Activated CD4-positive, alpha-beta T cell treated with anti-CD3 and anti-CD28 coated beads, Interleukin-2, amount 50 U/mL, for 16 hours (primary cell): ENCODE results near the gene HOXA5.
A peak's percentile ranks its signal among the peaks of the same experiment; 100 is the strongest.

Experiments
- DNase-seq: peaks from one replicate; pipeline ENCODE4 v3.0.0-alpha.2; 2020

Gene HOXA5

GRCh38 chr7:27182285-27182841, 38.9 kb upstream of the HOXA5 start:
- DNase-seq: no peak

- no peak for DNase-seq
These were observed 38.4 kb upstream of the HOXA5 start for GRCh38 chr7:27181795-27182275.

GRCh38 chr7:27180431-27181420, 37.2 kb upstream of the HOXA5 start:
- DNase-seq: no peak

GRCh38 chr7:27179503-27180430, 36.3 kb upstream of the HOXA5 start:
- peak; percentile 65 for DNase-seq

GRCh38 chr7:27179030-27179429, 35.5 kb upstream of the HOXA5 start:
- DNase-seq: no peak

- DNase-seq: no peak
These were observed 34.9 kb upstream of the HOXA5 start for GRCh38 chr7:27178366-27178765.

- DNase-seq: no peak
These were observed 34.4 kb upstream of the HOXA5 start for GRCh38 chr7:27177795-27178320.

GRCh38 chr7:27176962-27177794, 33.7 kb upstream of the HOXA5 start:
- no peak for DNase-seq

- no peak for DNase-seq
These were observed 33.0 kb upstream of the HOXA5 start for GRCh38 chr7:27176524-27176845.

GRCh38 chr7:27175626-27176523, 32.4 kb upstream of the HOXA5 start:
- DNase-seq: no peak

- no peak for DNase-seq
These were observed 31.6 kb upstream of the HOXA5 start for GRCh38 chr7:27174874-27175625.

GRCh38 chr7:27173956-27174873, 30.7 kb upstream of the HOXA5 start, which contains the start of gene HOXA10:
Gene HOXA10 (minus strand): TSS chr7:27174320. CDS start chr7:27174306, 14 bp downstream.
- no peak for DNase-seq

- DNase-seq: no peak
These were observed 30.1 kb upstream of the HOXA5 start for GRCh38 chr7:27173511-27173955.

GRCh38 chr7:27172823-27173510, 29.5 kb upstream of the HOXA5 start:
- DNase-seq: no peak

GRCh38 chr7:27172315-27172774, 28.9 kb upstream of the HOXA5 start:
- DNase-seq: no peak

- DNase-seq: no peak
These were observed 28.3 kb upstream of the HOXA5 start for GRCh38 chr7:27171637-27172314.

GRCh38 chr7:27171325-27171636, 27.8 kb upstream of the HOXA5 start:
- no peak for DNase-seq
